ENCODE measurements around the gene MYL4.

Gene MYL4

GRCh38 chr17:47199627-47200324 is 9.4 kb upstream of the MYL4 start:
- Histone ChIP-seq H3K4me3 (ENCODE audit: low read length) (no peak overlapping the region), H3K27me3 (ENCODE audit: control insufficient read depth, insufficient read depth, low read length) (no peaks in the 10 kb centered on the region), H3K36me3 (ENCODE audit: control insufficient read depth, insufficient read depth, low read length) (no peaks in the 10 kb centered on the region), H3K9me3 (ENCODE audit: control insufficient read depth, low read length) (no peaks in the 10 kb centered on the region), H3K9ac (ENCODE audit: low read length) (no peak overlapping the region), H3K4me1 (ENCODE audit: control insufficient read depth, insufficient read depth, low read length) (peaks cover 6% of the 10 kb centered on the region)

GRCh38 chr17:47200325-47200664 is 8.9 kb upstream of the MYL4 start:
- H3K9me3 ChIP-seq (ENCODE audit: control insufficient read depth, low read length), result no peaks in the 10 kb centered on the region
- no peak overlapping the region for H3K9ac ChIP-seq (ENCODE audit: low read length)
- no peak overlapping the region for H3K4me3 ChIP-seq (ENCODE audit: low read length)
- peaks cover 11% of the 10 kb centered on the region for H3K4me1 ChIP-seq (ENCODE audit: control insufficient read depth, insufficient read depth, low read length)
- no peaks in the 10 kb centered on the region for H3K36me3 ChIP-seq (ENCODE audit: control insufficient read depth, insufficient read depth, low read length)
- H3K27me3 ChIP-seq (ENCODE audit: control insufficient read depth, insufficient read depth, low read length), result no peaks in the 10 kb centered on the region

GRCh38 chr17:47201166-47201565 is 8.0 kb upstream of the MYL4 start:
- Histone ChIP-seq H3K4me3 (ENCODE audit: low read length) (no peak overlapping the region), H3K36me3 (ENCODE audit: control insufficient read depth, insufficient read depth, low read length) (no peaks in the 10 kb centered on the region), H3K9me3 (ENCODE audit: control insufficient read depth, low read length) (no peaks in the 10 kb centered on the region), H3K4me1 (ENCODE audit: control insufficient read depth, insufficient read depth, low read length) (peaks cover 20% of the 10 kb centered on the region), H3K9ac (ENCODE audit: low read length) (no peak overlapping the region), H3K27me3 (ENCODE audit: control insufficient read depth, insufficient read depth, low read length) (no peaks in the 10 kb centered on the region)

GRCh38 chr17:47203984-47204721 is 5.0 kb upstream of the MYL4 start:
- Histone ChIP-seq H3K27me3 (ENCODE audit: control insufficient read depth, insufficient read depth, low read length) (no peaks in the 10 kb centered on the region), H3K9ac (ENCODE audit: low read length) (no peak overlapping the region), H3K4me3 (ENCODE audit: low read length) (no peak overlapping the region), H3K4me1 (ENCODE audit: control insufficient read depth, insufficient read depth, low read length) (peaks cover 21% of the 10 kb centered on the region), H3K36me3 (ENCODE audit: control insufficient read depth, insufficient read depth, low read length) (no peaks in the 10 kb centered on the region), H3K9me3 (ENCODE audit: control insufficient read depth, low read length) (no peaks in the 10 kb centered on the region)

- H3K4me1 ChIP-seq (ENCODE audit: control insufficient read depth, insufficient read depth, low read length), result peaks cover 21% of the 10 kb centered on the region
- no peaks in the 10 kb centered on the region for H3K27me3 ChIP-seq (ENCODE audit: control insufficient read depth, insufficient read depth, low read length)
- no peaks in the 10 kb centered on the region for H3K36me3 ChIP-seq (ENCODE audit: control insufficient read depth, insufficient read depth, low read length)
- no peak overlapping the region for H3K4me3 ChIP-seq (ENCODE audit: low read length)
- no peaks in the 10 kb centered on the region for H3K9me3 ChIP-seq (ENCODE audit: control insufficient read depth, low read length)
- H3K9ac ChIP-seq (ENCODE audit: low read length), result peak overlapping the region; percentile 15
Observed at GRCh38 chr17:47204722-47205418, 4.3 kb upstream of the MYL4 start.

GRCh38 chr17:47205419-47205963 is 3.7 kb upstream of the MYL4 start:
- Histone ChIP-seq H3K36me3 (ENCODE audit: control insufficient read depth, insufficient read depth, low read length) (no peaks in the 10 kb centered on the region), H3K4me3 (ENCODE audit: low read length) (no peak overlapping the region), H3K4me1 (ENCODE audit: control insufficient read depth, insufficient read depth, low read length) (peaks cover 21% of the 10 kb centered on the region), H3K9me3 (ENCODE audit: control insufficient read depth, low read length) (no peaks in the 10 kb centered on the region), H3K27me3 (ENCODE audit: control insufficient read depth, insufficient read depth, low read length) (no peaks in the 10 kb centered on the region), H3K9ac (ENCODE audit: low read length) (peak overlapping the region; percentile 15)

- H3K27me3 ChIP-seq (ENCODE audit: control insufficient read depth, insufficient read depth, low read length), result no peaks in the 10 kb centered on the region
- H3K36me3 ChIP-seq (ENCODE audit: control insufficient read depth, insufficient read depth, low read length), result no peaks in the 10 kb centered on the region
- H3K4me1 ChIP-seq (ENCODE audit: control insufficient read depth, insufficient read depth, low read length), result peaks cover 16% of the 10 kb centered on the region
- H3K4me3 ChIP-seq (ENCODE audit: low read length), result no peak overlapping the region
- H3K9ac ChIP-seq (ENCODE audit: low read length), result no peak overlapping the region
- no peaks in the 10 kb centered on the region for H3K9me3 ChIP-seq (ENCODE audit: control insufficient read depth, low read length)
Observed at GRCh38 chr17:47207143-47208067, 1.7 kb upstream of the MYL4 start.

- Histone ChIP-seq H3K4me3 (ENCODE audit: low read length) (no peak overlapping the region), H3K9ac (ENCODE audit: low read length) (no peak overlapping the region), H3K36me3 (ENCODE audit: control insufficient read depth, insufficient read depth, low read length) (no peaks in the 10 kb centered on the region), H3K9me3 (ENCODE audit: control insufficient read depth, low read length) (no peaks in the 10 kb centered on the region), H3K27me3 (ENCODE audit: control insufficient read depth, insufficient read depth, low read length) (no peaks in the 10 kb centered on the region), H3K4me1 (ENCODE audit: control insufficient read depth, insufficient read depth, low read length) (peaks cover 16% of the 10 kb centered on the region)
Observed at GRCh38 chr17:47209499-47209898, 351 bp downstream of the MYL4 start.

GRCh38 chr17:47210105-47210504 is 957 bp downstream of the MYL4 start:
- peaks cover 12% of the 10 kb centered on the region for H3K4me1 ChIP-seq (ENCODE audit: control insufficient read depth, insufficient read depth, low read length)
- H3K9ac ChIP-seq (ENCODE audit: low read length), result no peak overlapping the region
- no peaks in the 10 kb centered on the region for H3K36me3 ChIP-seq (ENCODE audit: control insufficient read depth, insufficient read depth, low read length)
- H3K9me3 ChIP-seq (ENCODE audit: control insufficient read depth, low read length), result no peaks in the 10 kb centered on the region
- H3K27me3 ChIP-seq (ENCODE audit: control insufficient read depth, insufficient read depth, low read length), result no peaks in the 10 kb centered on the region
- H3K4me3 ChIP-seq (ENCODE audit: low read length), result no peak overlapping the region

GRCh38 chr17:47210779-47211178 is 1.6 kb downstream of the MYL4 start:
- Histone ChIP-seq H3K9ac (ENCODE audit: low read length) (no peak overlapping the region), H3K27me3 (ENCODE audit: control insufficient read depth, insufficient read depth, low read length) (no peaks in the 10 kb centered on the region), H3K4me1 (ENCODE audit: control insufficient read depth, insufficient read depth, low read length) (peaks cover 5% of the 10 kb centered on the region), H3K9me3 (ENCODE audit: control insufficient read depth, low read length) (no peaks in the 10 kb centered on the region), H3K4me3 (ENCODE audit: low read length) (no peak overlapping the region), H3K36me3 (ENCODE audit: control insufficient read depth, insufficient read depth, low read length) (no peaks in the 10 kb centered on the region)

GRCh38 chr17:47212458-47212857 is 3.3 kb downstream of the MYL4 start:
- Histone ChIP-seq H3K4me1 (ENCODE audit: control insufficient read depth, insufficient read depth, low read length) (no peaks in the 10 kb centered on the region), H3K4me3 (ENCODE audit: low read length) (no peak overlapping the region), H3K27me3 (ENCODE audit: control insufficient read depth, insufficient read depth, low read length) (no peaks in the 10 kb centered on the region)

More at GRCh38 chr17:47212458-47212857, 3.3 kb downstream of the MYL4 start:
- Histone ChIP-seq H3K9me3 (ENCODE audit: control insufficient read depth, low read length) (no peaks in the 10 kb centered on the region), H3K9ac (ENCODE audit: low read length) (no peak overlapping the region), H3K36me3 (ENCODE audit: control insufficient read depth, insufficient read depth, low read length) (no peaks in the 10 kb centered on the region)
